Glutamatergic neuron (in vitro differentiated cells): Measurements from ENCODE around the gene CHPF. TPM values are rescaled to one million over a fixed set of nuclear protein-coding genes. Genes with fewer than 3 reads are reported as not detected.
A peak's percentile ranks its signal among the peaks of the same experiment; 100 is the strongest.

Experiments
- DNase-seq: peaks from one replicate; pipeline ENCODE4 v3.0.0; 2022
- H3K27ac Mint-ChIP-seq: one replicate; pipeline ENCODE4 v1.8.0; 2020; ENCODE audit warnings: mild to moderate bottlenecking, mixed read lengths, inconsistent platforms; ENCODE audit not compliant: unreplicated experiment
- H3K27me3 Mint-ChIP-seq: one replicate; pipeline ENCODE4 v1.8.0; 2020; ENCODE audit warnings: mild to moderate bottlenecking, moderate library complexity, mixed read lengths, inconsistent platforms; ENCODE audit not compliant: unreplicated experiment
- H3K36me3 Mint-ChIP-seq: one replicate; pipeline ENCODE4 v1.8.0; 2020; ENCODE audit warnings: mild to moderate bottlenecking, mixed read lengths, inconsistent platforms; ENCODE audit not compliant: unreplicated experiment
- H3K4me1 Mint-ChIP-seq: one replicate; pipeline ENCODE4 v1.8.0; 2020; ENCODE audit warnings: mild to moderate bottlenecking, low read depth, mixed read lengths, inconsistent platforms; ENCODE audit not compliant: unreplicated experiment
- H3K4me3 Mint-ChIP-seq: one replicate; pipeline ENCODE4 v1.8.0; 2020; ENCODE audit warnings: mild to moderate bottlenecking, mixed read lengths, inconsistent platforms; ENCODE audit not compliant: unreplicated experiment
- H3K9me3 Mint-ChIP-seq: one replicate; pipeline ENCODE4 v1.8.0; 2020; ENCODE audit warnings: mild to moderate bottlenecking, moderate library complexity, mixed read lengths, inconsistent platforms; ENCODE audit not compliant: unreplicated experiment
- total RNA-seq: library from RNA; stranded (reverse); fragmentation: NEBNext Ultra II Directional; extraction: Animal tissue kit (Norgen Biotek cat#: 25700); gene quantifications from one replicate; pipeline ENCODE4 v1.2.1, GENCODE V29; 2021; ENCODE audit not compliant: unreplicated experiment
- TF ChIP-seq, protein P1 (sequence below): fragments of 200-600 bp; sonication (generic); IDR thresholded peaks from one replicate; pipeline ENCODE4 v1.5.0; 2021; ENCODE audit not compliant: partially characterized antibody, unreplicated experiment

CHPF gene
- total RNA-seq, 1 donor from 2014 or later, result 31.1 TPM

DNA sequence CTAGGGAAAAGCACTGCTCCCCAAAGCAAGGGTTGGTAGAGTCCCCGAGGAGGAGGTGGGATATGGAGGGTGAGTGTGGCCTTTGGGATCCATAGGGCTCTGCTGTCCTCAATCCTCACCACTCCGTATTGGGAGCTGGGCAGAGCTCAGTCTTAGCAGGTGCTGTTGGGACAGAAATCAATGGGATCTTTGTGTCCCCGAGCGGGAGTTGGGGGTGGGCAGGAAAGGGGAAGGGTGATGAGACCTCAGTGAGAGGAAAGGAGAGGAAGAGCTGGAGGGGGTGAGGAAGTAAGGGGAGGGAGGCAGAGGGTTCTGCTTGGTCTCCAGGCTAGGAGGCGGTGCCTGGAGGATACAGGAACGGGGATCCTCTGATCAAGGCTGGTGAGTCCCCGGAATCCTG lies 26.7 kb downstream of the CHPF start:
- H3K9me3 Mint-ChIP-seq, result peaks cover 18% of the 10 kb centered on the region
- H3K4me1 Mint-ChIP-seq, result peaks cover 64% of the 10 kb centered on the region
- no peak for DNase-seq

DNA sequence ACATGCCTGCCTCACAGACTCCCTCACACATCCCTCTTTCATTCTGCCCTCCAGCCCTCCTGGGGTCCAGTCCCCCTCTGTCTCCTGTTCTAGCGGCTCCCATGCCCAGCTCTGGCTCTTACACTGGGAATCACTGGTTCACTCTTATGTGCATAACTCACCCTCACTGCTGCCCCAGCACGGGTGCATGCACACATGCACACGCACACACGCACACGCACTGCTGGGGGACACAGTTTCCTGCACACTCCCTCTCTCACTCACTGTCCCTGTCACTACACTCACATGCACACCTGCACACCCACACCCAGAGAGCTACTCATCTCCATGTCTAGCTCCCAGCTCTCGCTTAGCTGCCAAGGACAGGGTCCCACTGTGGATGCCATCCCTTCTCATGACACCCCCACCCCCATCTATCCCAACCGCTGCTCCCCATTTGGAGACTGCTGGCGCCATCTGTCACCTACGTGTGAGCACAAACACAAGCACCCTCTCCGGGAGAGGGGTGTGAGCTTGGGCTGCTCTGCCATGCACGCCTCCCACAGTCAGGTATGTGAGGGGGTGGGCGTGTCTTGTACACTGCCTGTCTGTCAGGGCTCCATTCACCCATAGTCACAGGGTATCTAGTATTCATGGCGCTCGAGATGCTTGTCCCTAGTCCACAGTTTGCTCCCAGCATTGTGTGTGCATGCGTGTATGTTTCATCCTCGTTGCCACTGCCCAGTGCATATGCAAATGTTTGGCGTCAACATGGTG lies 27.6 kb downstream of the CHPF start:
- H3K36me3 Mint-ChIP-seq, result no peaks in the 10 kb centered on the region
- peaks cover 19% of the 10 kb centered on the region for H3K9me3 Mint-ChIP-seq
- H3K4me3 Mint-ChIP-seq, result peak overlapping the region; percentile 76
- H3K4me1 Mint-ChIP-seq, result peaks cover 59% of the 10 kb centered on the region
- TF ChIP-seq, protein P1, sequence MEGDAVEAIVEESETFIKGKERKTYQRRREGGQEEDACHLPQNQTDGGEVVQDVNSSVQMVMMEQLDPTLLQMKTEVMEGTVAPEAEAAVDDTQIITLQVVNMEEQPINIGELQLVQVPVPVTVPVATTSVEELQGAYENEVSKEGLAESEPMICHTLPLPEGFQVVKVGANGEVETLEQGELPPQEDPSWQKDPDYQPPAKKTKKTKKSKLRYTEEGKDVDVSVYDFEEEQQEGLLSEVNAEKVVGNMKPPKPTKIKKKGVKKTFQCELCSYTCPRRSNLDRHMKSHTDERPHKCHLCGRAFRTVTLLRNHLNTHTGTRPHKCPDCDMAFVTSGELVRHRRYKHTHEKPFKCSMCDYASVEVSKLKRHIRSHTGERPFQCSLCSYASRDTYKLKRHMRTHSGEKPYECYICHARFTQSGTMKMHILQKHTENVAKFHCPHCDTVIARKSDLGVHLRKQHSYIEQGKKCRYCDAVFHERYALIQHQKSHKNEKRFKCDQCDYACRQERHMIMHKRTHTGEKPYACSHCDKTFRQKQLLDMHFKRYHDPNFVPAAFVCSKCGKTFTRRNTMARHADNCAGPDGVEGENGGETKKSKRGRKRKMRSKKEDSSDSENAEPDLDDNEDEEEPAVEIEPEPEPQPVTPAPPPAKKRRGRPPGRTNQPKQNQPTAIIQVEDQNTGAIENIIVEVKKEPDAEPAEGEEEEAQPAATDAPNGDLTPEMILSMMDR, result no peak
- H3K27me3 Mint-ChIP-seq, result peaks cover 25% of the 10 kb centered on the region
- peak overlapping the region; percentile 65 for H3K27ac Mint-ChIP-seq
- no peak for DNase-seq

More for the DNA sequence above, 26.7 kb downstream of the CHPF start:
- TF ChIP-seq, protein P1, result no peak
- peaks cover 29% of the 10 kb centered on the region for H3K27me3 Mint-ChIP-seq
- H3K27ac Mint-ChIP-seq, result no peak overlapping the region
- no peak overlapping the region for H3K4me3 Mint-ChIP-seq
- H3K36me3 Mint-ChIP-seq, result no peaks in the 10 kb centered on the region

DNA sequence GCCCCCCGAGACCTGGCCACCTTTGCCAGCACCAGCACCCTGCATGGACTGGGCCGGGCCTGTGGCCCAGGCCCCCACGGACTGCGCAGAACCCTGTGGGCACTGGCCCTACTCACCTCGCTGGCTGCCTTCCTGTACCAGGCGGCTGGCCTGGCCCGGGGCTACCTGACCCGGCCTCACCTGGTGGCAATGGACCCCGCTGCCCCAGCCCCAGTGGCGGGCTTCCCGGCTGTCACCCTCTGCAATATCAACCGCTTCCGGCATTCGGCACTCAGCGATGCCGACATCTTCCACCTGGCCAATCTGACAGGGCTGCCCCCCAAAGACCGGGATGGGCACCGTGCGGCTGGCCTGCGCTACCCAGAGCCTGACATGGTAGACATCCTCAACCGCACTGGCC lies 28.8 kb downstream of the CHPF start:
- H3K9me3 Mint-ChIP-seq, result peaks cover 22% of the 10 kb centered on the region
- H3K27me3 Mint-ChIP-seq, result peaks cover 29% of the 10 kb centered on the region
- no peak for DNase-seq
- H3K4me1 Mint-ChIP-seq, result peaks cover 58% of the 10 kb centered on the region
- H3K27ac Mint-ChIP-seq, result no peak overlapping the region
- H3K36me3 Mint-ChIP-seq, result no peaks in the 10 kb centered on the region
- no peak overlapping the region for H3K4me3 Mint-ChIP-seq
- TF ChIP-seq, protein P1, result no peak

DNA sequence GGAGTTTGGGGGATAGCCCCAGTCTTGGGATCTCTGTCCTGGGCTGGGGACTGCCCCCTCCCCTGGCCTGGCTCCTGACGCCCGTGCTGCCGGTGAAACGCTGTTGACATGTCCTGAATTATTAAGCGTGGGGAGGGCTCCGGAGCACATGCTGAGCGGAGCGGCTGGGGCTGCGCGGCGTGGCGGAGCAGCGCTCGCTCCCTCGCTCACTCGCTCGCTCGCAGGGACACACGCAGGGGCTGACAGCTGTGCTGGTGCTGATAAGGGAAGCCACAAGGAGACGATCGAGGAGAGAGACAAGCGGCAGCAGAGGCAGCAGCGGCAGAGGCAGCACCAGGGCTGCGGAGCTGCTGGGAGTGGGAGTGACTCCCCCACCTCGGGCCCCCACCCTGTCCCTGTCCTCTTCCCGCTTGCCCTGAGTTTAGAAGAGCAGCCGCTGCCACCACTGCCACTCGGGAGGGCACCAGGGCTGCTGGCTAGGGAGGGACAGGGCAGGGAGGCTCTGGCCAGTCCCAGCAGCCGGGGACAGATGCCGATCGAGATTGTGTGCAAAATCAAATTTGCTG lies 29.3 kb downstream of the CHPF start, which contains the start of gene ASIC4:
ASIC4 (plus strand) TSS at position 287 of the 566 bp plus-strand sequence; CDS start at position 530, 243 bp downstream.
- Mint-ChIP-seq H3K9me3 (peaks cover 24% of the 10 kb centered on the region), H3K27ac (peak within 1 kb of the TSS; percentile 95), H3K4me1 (peaks cover 56% of the 10 kb centered on the region), H3K36me3 (no peaks in the 10 kb centered on the region), H3K4me3 (peak within 1 kb of the TSS; percentile 80), H3K27me3 (peaks cover 29% of the 10 kb centered on the region)
- TF ChIP-seq, protein P1, result no peak
- DNase-seq, result peak; percentile 73

DNA sequence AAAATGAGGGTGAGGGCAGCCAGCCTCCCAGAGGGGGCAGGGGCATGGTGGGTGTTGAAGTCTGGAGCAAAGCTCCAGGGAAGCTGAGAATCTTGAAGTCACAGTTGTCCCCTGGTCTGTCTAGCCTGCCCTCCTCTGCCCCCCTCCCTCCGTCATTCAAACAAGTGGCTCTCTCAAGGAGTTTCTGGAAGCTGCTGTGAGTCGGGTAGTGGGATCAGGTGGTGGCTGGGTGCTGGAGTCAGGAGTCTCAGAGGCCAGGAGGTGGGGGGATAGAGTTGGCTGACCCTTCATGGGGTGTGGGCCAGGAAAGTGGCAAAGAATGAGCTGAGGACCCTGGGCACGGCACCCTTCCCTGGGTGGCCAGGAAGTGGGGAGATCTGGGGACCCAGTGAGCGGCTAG lies 29.8 kb downstream of the CHPF start:
- no peak for DNase-seq
- Mint-ChIP-seq H3K4me1 (peaks cover 56% of the 10 kb centered on the region), H3K9me3 (peaks cover 24% of the 10 kb centered on the region), H3K4me3 (peak overlapping the region; percentile 80), H3K36me3 (no peaks in the 10 kb centered on the region), H3K27ac (peak overlapping the region; percentile 95), H3K27me3 (peaks cover 29% of the 10 kb centered on the region)
- TF ChIP-seq, protein P1, result no peak
